ENCODE results near the gene OPCML.

- TF ChIP-seq REST (IDR thresholded peaks at IDR 0.05; ENCODE audit: insufficient read depth in 1 of 2, low read depth in 2 of 2, low read length in 1 of 2) (no peak), CTCF (IDR thresholded peaks at IDR 0.05) (no peak), POLR2AphosphoS5 (IDR thresholded peaks at IDR 0.05; ENCODE audit: low read depth, low read length) (no peak)
Measured at GRCh38 chr11:133269267-133269666, 263.0 kb downstream of the OPCML start.
